DMS 273 (cell line): ENCODE data around the gene PRKAB2.
"Not testable (repeated sequence)": the region's sequence is repeated elsewhere in the genome, so short reads cannot be mapped to it uniquely, and the experiment has no call there.

Source experiments
- DNase-seq: peaks from one replicate; lab custom pipeline; 2025; ENCODE audit not compliant: unreplicated experiment; lab: John Stamatoyannopoulos, UW

The PRKAB2 gene, protein sequence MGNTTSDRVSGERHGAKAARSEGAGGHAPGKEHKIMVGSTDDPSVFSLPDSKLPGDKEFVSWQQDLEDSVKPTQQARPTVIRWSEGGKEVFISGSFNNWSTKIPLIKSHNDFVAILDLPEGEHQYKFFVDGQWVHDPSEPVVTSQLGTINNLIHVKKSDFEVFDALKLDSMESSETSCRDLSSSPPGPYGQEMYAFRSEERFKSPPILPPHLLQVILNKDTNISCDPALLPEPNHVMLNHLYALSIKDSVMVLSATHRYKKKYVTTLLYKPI

GRCh38 chr1:147172168-147173016 lies at the start of gene PRKAB2:
Gene PRKAB2, minus strand, starts transcription at chr1:147172470. Its CDS starts 326 bp downstream, at chr1:147172144.
- peak; percentile 98 for DNase-seq

GRCh38 chr1:147218606-147219005 lies 46.3 kb upstream of the PRKAB2 start:
- no peak for DNase-seq

DNA sequence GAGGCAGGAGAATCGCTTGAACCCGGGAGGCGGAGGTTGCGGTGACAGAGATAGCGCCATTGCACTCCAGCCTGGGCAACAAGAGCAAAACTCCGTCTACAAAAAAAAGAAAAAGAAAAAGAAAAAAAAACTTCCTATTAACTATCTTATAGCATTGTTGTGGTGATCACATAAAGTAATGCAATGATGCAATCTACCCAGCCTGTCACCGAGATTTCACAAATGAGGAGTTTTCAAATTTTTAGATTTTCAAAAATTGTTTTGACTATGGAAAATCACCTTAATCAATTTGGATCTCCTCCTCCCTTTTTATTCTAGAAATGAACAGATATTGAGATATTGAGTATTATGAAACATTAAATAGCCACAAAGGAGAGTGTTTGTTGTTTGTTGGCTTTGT lies 44.9 kb upstream of the PRKAB2 start:
- no peak for DNase-seq

GRCh38 chr1:147216124-147216523 lies 43.9 kb upstream of the PRKAB2 start:
- no peak for DNase-seq

GRCh38 chr1:147215540-147215916 lies 43.3 kb upstream of the PRKAB2 start:
- no peak for DNase-seq

DNA sequence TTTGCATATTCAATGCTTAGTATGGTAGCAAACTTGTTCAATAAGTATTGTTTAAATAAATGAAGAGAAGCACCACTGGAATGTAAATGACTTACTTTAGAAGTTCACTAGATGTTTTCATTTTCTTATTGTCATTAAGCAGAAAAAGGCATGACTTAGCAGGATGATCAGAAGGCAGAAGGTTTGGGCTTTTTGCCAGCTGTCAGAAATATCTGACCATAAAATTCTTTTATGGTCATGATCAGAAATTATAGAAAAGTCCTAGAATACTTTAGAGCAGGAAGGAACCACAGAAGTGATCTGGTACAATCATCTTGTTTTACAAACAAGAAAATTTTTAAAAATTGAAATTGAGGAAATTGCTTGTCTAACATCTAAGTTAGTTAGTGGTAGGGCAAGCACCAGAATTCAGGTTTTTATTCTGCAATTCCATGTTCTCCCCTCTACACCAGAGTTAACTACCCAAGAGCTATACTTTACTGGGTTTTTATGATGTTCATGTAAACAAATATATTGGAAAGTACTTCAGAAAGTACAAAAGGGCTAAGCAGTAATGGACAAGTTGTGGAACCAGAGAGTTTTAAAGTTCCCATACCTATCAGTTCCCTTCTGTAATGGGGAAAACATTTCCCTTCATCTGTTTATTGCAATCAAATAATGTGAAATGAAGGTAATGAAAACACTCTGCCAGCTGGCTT lies 42.7 kb upstream of the PRKAB2 start:
- peak; percentile 4 for DNase-seq

- no peak for DNase-seq
Observed at GRCh38 chr1:147214325-147214724, 42.1 kb upstream of the PRKAB2 start.

DNA sequence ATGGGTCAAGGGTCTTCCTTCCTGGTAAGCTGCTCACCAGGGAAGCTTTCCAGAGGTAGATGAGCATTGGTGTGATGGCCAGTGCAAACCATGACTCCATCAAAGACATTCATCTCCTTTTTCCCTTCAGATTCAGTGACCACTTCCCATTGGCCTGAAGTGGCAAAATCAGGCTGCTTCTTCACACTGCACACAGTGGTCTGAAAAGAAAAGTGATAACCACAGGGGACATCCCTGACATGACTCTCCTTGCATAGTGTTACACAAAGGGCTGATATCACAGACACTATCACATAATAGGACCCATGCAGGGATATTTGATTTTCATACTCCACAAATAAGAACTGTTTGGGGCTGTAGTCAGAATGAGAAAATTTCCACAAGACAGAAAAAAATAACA lies 41.0 kb upstream of the PRKAB2 start:
- DNase-seq = no peak

- no peak for DNase-seq
Observed at GRCh38 chr1:147211577-147211976, 39.3 kb upstream of the PRKAB2 start.

DNA sequence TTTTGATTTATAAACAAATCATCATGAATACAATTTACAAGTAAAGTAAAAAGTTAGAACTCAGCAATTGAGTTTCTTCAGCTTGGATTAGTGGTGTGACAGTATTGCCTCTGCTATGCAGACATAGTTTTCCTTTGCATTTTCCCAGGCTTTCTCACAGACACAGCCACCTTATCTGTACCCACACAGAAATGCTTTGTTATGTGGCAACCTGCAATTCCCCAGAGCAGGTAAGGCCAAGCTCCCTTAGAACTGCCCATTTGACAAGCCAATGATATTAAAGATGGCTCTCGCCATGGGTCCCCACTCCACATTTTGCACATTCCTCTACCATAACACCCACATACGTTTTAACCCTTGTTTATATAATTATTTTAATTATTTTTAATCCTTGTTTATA lies 38.7 kb upstream of the PRKAB2 start:
- no peak for DNase-seq

- DNase-seq = no peak
Observed at GRCh38 chr1:147209825-147210821, 37.9 kb upstream of the PRKAB2 start.

- DNase-seq = no peak
Observed at GRCh38 chr1:147208619-147209018, 36.3 kb upstream of the PRKAB2 start.

DNA sequence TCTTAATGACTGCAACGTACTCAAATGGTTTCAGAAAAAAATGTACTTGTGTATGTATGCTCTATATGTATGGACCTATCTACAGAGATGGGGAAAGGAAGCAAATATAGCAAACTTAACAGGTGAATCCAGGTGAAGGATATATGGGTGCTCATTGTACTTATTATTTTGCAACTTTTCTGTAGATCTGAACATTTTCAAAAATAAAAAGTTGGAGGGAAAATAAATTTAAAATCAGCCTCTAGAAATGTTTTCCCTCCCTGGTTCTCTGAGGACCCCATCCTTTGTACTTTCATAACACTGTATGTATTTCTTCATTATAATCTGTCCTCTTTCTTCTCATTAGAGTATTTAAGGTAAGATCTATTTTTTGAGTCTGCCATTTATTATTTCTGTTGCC lies 34.9 kb upstream of the PRKAB2 start:
- DNase-seq = no peak

GRCh38 chr1:147204080-147204479 lies 31.8 kb upstream of the PRKAB2 start:
- no peak for DNase-seq

DNA sequence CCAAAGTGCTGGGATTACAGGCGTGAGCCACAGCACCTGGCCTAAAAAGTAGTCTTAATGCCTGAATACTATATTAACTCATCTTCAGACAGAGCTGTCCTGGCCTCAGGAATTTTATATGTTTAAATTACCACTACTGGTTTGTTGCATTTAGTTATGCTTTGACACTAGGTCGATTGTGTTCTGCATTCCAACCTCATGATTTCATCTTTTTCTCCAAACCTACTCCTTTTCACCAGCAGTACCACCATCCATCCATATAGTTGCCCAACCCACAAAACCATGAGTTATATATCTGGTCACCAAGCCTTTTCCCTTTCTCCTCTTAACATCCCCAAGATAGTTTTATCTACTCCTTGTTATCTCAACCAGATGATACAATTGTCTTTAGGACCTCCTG lies 30.3 kb upstream of the PRKAB2 start:
- DNase-seq = no peak

GRCh38 chr1:147201786-147202185 lies 29.5 kb upstream of the PRKAB2 start:
- DNase-seq = no peak

GRCh38 chr1:147201276-147201675 lies 29.0 kb upstream of the PRKAB2 start:
- no peak for DNase-seq

DNA sequence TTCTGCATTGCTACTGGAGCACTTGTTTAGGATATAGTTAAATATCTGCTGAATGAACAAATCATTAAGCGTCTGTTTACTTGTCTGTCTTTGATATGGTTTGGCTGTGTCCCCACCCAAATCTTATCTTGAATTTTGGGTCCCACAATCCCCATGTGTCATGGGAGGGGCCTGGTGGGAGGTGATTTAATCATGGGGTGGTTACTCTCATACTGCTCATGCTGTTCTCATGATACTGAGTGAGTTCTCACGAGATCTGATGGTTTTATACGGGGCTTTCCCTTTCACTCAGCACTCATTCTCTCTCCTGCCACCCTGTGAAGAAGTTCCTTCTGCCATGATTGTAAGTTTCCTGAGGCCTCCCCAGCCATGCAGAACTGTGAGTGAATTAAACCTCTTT lies 25.1 kb upstream of the PRKAB2 start:
- DNase-seq = not testable (repeated sequence)

- DNase-seq = no peak
Observed at GRCh38 chr1:147189514-147189913, 17.2 kb upstream of the PRKAB2 start.

DNA sequence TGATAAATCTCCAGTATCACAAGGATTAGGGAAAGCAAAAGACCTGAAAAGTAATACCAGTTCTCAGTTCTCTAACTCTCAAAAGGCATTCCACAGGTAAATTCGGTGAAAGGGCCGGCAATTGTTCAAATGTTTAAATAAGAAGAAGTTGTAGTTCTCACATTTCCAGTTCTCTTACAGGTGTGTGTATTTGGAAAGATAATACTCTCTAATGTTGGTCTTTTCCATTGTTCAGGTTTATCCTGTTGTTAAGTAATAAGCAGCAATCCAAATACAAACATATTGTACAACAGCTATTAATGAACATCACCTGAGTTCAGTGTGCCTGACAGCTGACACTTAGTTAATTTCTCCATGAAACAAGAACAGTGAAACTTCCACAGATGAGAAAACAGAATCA lies 13.2 kb upstream of the PRKAB2 start:
- DNase-seq = no peak
